GM23248 (cell line): ENCODE measurements around the gene MMP1. TPM values are rescaled to one million over a fixed set of nuclear protein-coding genes. Genes with fewer than 3 reads are reported as not detected.
"Not testable (repeated sequence)": the region's sequence is repeated elsewhere in the genome, so short reads cannot be mapped to it uniquely, and the experiment has no call there.

Experiments used
- DNase-seq: peaks from one replicate; pipeline ENCODE4 v3.0.0-alpha.2; 2015
- H2AFZ ChIP-seq: fragments of 200-600 bp; sonication (generic); 2 replicates; pipeline ENCODE4 v1.6.1; 2016; ENCODE audit warnings: antibody characterized with exemption
- H3F3A ChIP-seq: fragments of 200-600 bp; sonication (generic); 2 replicates; pipeline ENCODE4 v1.6.1; 2016; ENCODE audit warnings: mild to moderate bottlenecking, antibody characterized with exemption, mixed run types; ENCODE audit not compliant: insufficient read depth
- H3K27ac ChIP-seq: fragments of 200-600 bp; sonication (generic); 2 replicates; pipeline ENCODE4 v1.5.1; 2016; ENCODE audit warnings: mild to moderate bottlenecking
- H3K27me3 ChIP-seq: fragments of 200-600 bp; sonication (generic); replicated peaks from 2 replicates; pipeline ENCODE4 v1.6.1; 2016; ENCODE audit warnings: mild to moderate bottlenecking; ENCODE audit not compliant: insufficient read depth
- H3K36me3 ChIP-seq: fragments of 200-600 bp; sonication (generic); 2 replicates; pipeline ENCODE4 v1.6.1; 2016; ENCODE audit warnings: low read depth, mild to moderate bottlenecking
- H3K4me1 ChIP-seq: fragments of 200-600 bp; sonication (generic); 2 replicates; pipeline ENCODE4 v1.6.1; 2016; ENCODE audit warnings: mild to moderate bottlenecking; ENCODE audit not compliant: insufficient read depth
- H3K4me2 ChIP-seq: fragments of 200-600 bp; sonication (generic); one replicate; pipeline ENCODE4 v1.6.1; 2016; ENCODE audit warnings: mild to moderate bottlenecking; ENCODE audit not compliant: unreplicated experiment
- H3K4me3 ChIP-seq: fragments of 200-600 bp; sonication (generic); 2 replicates; pipeline ENCODE4 v1.5.1; 2016; ENCODE audit warnings: mild to moderate bottlenecking
- H3K79me2 ChIP-seq: fragments of 200-600 bp; sonication (generic); 2 replicates; pipeline ENCODE4 v1.6.1; 2016; ENCODE audit warnings: mild to moderate bottlenecking; ENCODE audit not compliant: insufficient read depth
- H3K9ac ChIP-seq: fragments of 200-600 bp; sonication (generic); 2 replicates; pipeline ENCODE4 v1.6.1; 2016; ENCODE audit warnings: mild to moderate bottlenecking
- H3K9me2 ChIP-seq: fragments of 200-600 bp; sonication (generic); 2 replicates; pipeline ENCODE4 v1.6.1; 2016; ENCODE audit warnings: mixed run types, mild to moderate bottlenecking, moderate library complexity; ENCODE audit not compliant: insufficient read depth
- H3K9me3 ChIP-seq: fragments of 200-600 bp; sonication (generic); one replicate; pipeline ENCODE4 v1.6.1; 2017; ENCODE audit warnings: low read depth
- H4K20me1 ChIP-seq: fragments of 200-600 bp; sonication (generic); 2 replicates; pipeline ENCODE4 v1.6.0; 2016; ENCODE audit not compliant: insufficient read depth
- EZH2 ChIP-seq: fragments of 200-600 bp; sonication (generic); IDR thresholded peaks from 2 replicates; pipeline ENCODE4 v1.6.1; 2018; ENCODE audit warnings: antibody characterized with exemption, mild to moderate bottlenecking; ENCODE audit not compliant: insufficient read depth, poor library complexity, severe bottlenecking
- EZH2phosphoT487 ChIP-seq: fragments of 200-600 bp; sonication (generic); IDR thresholded peaks from 2 replicates; pipeline ENCODE4 v1.6.1; 2018; ENCODE audit warnings: antibody characterized with exemption, moderate library complexity, mild to moderate bottlenecking, low read depth; ENCODE audit not compliant: insufficient read depth
- WGBS, 2 experiments: methylation state at CpG; one replicate each; pipeline ENCODE4 v1.1.6; 2015 to 2017; ENCODE audit warnings: low lambda C conversion rate in 2 of 2, low coverage in 1 of 2; ENCODE audit errors: missing lambda C conversion rate in 2 of 2; 5-methylcytosine and 5-hydroxymethylcytosine counted together
- in situ Hi-C: fragments of 300-500 bp; cut with MboI; formaldehyde crosslinking; loops from 2 replicates; pipeline ENCODE4 v1.15.0; 2020
- polyA plus RNA-seq: library from polyadenylated mRNA; unstranded; fragments of >200 nt; fragmentation: Nextera tagmentation; extraction: Ambion mirVana; gene quantifications from 2 replicates; pipeline ENCODE4 v1.2.1, GENCODE V29; 2016
- total RNA-seq: library from RNA; depleted of rRNA; stranded (reverse); fragments of >200 nt; shearing (Covaris generic); gene quantifications from 2 replicates; pipeline ENCODE4 v1.2.3, GENCODE V29; 2014

Gene MMP1
- total and polyA plus RNA-seq, 2 experiments from 2014 or later: 34.5 to 53.2 TPM

DNA sequence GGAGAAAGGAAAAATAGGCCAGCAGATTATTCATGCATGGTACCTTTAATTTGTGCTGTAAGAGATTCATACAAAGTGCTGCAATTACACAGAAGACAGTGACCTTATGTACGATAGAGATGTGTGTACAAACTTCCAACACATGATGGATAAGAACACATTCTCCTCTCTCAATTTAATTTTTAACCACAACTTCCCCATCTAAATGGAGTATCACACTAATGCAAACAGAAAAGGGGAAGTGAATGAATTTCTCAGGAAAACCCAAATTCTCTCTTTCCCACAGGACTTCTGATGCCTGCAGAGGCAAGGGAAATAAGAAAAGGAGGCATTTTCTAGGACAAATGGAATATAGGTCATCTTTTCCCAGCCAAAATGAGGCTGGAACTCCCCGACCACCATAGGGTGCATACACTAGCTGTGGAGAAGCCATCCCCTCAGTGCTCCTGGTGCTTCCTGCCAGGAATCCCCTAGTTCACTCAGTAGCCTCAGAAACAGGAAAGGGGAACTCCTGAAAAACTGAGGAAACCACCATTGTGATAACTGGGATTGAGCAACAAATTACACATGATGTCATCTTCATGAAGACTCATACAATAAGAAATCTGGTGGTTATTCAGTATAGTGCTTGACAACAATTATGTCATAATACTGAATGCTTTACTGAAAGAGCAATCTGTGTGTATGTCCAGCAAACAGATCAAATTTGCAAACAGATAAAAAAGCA is 40.0 kb downstream of the MMP1 start:
- DNase-seq: peak; percentile 76
- in situ Hi-C loops: no loop called here

DNA sequence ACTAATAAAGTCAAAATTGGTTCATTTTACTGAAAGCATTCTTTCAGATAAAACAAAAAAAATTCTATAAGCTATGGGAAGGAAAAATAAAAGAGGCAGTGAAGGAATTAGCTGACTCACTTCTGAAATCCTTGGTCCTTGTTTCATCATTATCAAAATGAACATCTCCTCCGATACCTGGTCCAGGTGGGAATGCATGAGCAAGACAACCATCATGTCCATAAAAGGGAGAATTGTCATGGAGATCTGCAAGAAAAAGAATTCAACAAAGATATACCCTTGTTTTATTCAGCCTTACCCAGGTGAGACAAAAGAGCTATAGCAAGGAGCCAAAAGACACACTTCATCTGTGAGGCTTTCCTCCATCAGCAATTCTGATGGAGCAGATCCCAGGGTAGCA is 44.7 kb downstream of the MMP1 start:
- no peaks in the 10 kb centered on the region for H3K36me3 ChIP-seq
- no peak for TF ChIP-seq EZH2
- no peak for TF ChIP-seq EZH2phosphoT487
- peaks cover 54% of the 10 kb centered on the region for H3K27me3 ChIP-seq
- H3K79me2 ChIP-seq: no peaks in the 10 kb centered on the region
- no peaks in the 10 kb centered on the region for H3K9me3 ChIP-seq
- no peaks in the 10 kb centered on the region for H3K4me1 ChIP-seq
- no peak for DNase-seq
- in situ Hi-C loops: no loop called here
- no peak overlapping the region for H2AFZ ChIP-seq
- no peak overlapping the region for H3K4me2 ChIP-seq
- H3K27ac ChIP-seq: no peak overlapping the region
- no peak overlapping the region for H3K4me3 ChIP-seq
- no peaks in the 10 kb centered on the region for H4K20me1 ChIP-seq
- WGBS, 2 experiments: 94 to 100% methylated on average over 1 of the region's 1 CpG
- H3F3A ChIP-seq: no peaks in the 10 kb centered on the region
- H3K9ac ChIP-seq: no peak overlapping the region
- no peaks in the 10 kb centered on the region for H3K9me2 ChIP-seq

More for the DNA sequence above, 40.0 kb downstream of the MMP1 start:
- TF ChIP-seq EZH2phosphoT487: no peak
- TF ChIP-seq EZH2: no peak
- Histone ChIP-seq H3F3A (peaks cover 36% of the 10 kb centered on the region), H3K4me1 (peaks cover 32% of the 10 kb centered on the region), H3K27me3 (peaks cover 38% of the 10 kb centered on the region), H2AFZ (no peak overlapping the region), H3K27ac (no peak overlapping the region), H3K9me2 (no peaks in the 10 kb centered on the region), H3K9me3 (no peaks in the 10 kb centered on the region), H4K20me1 (no peaks in the 10 kb centered on the region), H3K4me3 (no peak overlapping the region), H3K9ac (no peak overlapping the region), H3K36me3 (no peaks in the 10 kb centered on the region), H3K4me2 (no peak overlapping the region), H3K79me2 (no peaks in the 10 kb centered on the region)
- WGBS, 2 experiments: 73 to 82% methylated on average over 2 of the region's 2 CpGs

DNA sequence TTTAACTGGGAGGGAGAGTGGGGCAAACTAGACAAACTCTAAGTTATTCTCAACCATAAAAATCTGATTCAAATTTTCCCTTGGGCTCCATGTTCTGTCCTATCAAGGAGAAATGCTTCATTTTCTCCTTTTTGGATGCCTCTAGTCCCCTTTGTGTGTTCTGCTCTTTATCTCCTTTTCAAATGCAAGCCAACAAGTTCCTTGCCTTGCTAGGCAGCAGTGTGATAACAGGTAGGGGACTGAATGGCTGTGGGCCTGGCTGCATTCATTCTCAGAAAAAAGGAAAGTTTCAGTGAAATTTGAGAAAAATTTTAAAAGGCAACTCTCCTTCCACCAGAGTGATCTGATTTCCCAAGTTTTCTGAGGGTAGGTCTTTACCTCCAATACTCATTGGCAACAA is 46.3 kb downstream of the MMP1 start:
- Histone ChIP-seq H3K4me2 (no peak overlapping the region), H3K4me1 (no peaks in the 10 kb centered on the region), H2AFZ (no peak overlapping the region), H3K4me3 (no peak overlapping the region), H3K9me2 (no peaks in the 10 kb centered on the region), H3K9ac (no peak overlapping the region), H3F3A (no peaks in the 10 kb centered on the region), H3K36me3 (no peaks in the 10 kb centered on the region), H3K27me3 (peaks cover 52% of the 10 kb centered on the region), H3K9me3 (no peaks in the 10 kb centered on the region), H3K27ac (no peak overlapping the region), H4K20me1 (no peaks in the 10 kb centered on the region), H3K79me2 (no peaks in the 10 kb centered on the region)
- no peak for DNase-seq
- in situ Hi-C loops: no loop called here
- no peak for TF ChIP-seq EZH2phosphoT487

DNA sequence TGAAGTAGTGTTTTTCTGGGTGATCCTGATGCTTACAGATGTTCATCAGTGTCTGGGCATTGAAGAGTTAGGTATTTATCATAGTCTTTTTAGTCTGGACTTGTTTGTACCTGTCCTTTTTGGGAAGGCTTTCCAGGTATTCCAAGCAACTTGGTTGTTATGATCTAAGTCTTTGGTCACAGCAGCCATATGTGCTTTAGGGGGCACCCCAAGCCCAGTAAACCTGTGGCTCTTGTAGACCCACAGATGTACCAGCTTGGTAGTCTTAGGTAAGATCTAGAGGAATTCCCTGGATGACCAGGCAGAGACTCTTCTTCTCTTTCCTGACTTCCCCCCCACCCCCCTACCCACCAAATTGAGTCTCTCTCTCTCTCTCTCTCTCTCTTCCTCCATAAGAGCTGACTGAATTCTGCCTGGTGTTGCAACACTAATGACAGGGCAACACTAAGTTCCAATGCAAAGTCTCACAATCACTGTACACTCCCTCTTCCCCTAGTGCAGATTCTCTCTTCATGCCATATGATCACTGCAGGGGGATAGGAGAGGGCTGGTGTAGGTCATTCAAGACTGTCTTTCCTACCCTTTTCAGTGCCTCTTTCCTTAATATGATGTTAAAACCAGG is 48.7 kb downstream of the MMP1 start:
- Histone ChIP-seq H3K27ac (no peak overlapping the region), H3K9me3 (no peaks in the 10 kb centered on the region), H3K9me2 (no peaks in the 10 kb centered on the region), H4K20me1 (no peaks in the 10 kb centered on the region), H3K79me2 (no peaks in the 10 kb centered on the region), H3K4me3 (no peak overlapping the region), H3K36me3 (no peaks in the 10 kb centered on the region), H3K4me1 (no peaks in the 10 kb centered on the region), H3K4me2 (no peak overlapping the region), H3F3A (no peaks in the 10 kb centered on the region), H3K27me3 (peaks cover 41% of the 10 kb centered on the region), H3K9ac (no peak overlapping the region), H2AFZ (no peak overlapping the region)
- DNase-seq: no peak
- in situ Hi-C loops: no loop called here
- no peak for TF ChIP-seq EZH2phosphoT487
- TF ChIP-seq EZH2: no peak

DNA sequence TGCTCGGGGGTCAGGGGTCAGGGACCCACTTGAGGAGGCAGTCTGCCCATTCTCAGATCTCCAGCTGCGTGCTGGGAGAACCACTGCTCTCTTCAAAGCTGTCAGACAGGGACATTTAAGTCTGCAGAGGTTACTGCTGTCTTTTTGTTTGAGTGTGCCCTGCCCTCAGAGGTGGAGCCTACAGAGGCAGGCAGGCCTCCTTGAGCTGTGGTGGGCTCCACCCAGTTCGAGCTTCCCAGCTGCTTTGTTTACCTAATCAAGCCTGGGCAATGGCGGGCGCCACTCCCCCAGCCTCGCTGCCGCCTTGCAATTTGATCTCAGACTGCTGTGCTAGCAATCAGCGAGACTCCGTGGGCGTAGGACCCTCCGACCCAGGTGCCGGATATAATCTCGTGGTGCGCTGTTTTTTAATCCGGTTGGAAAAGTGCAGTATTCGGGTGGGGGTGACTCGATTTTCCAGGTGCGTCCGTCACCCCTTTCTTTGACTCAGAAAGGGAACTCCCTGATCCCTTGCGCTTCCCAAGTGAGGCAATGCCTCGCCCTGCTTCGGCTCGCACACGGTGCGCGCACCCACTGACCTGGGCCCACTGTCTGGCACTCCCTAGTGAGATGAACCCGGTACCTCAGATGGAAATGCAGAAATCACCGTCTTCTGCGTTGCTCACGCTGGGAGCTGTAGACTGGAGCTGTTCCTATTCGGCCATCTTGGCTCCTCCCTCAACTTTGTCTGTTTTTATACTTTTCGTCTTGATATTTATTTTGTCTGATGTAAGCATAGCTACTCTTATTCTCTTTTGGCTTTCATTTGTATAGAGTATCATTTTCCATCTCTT is 51.0 kb downstream of the MMP1 start:
- Histone ChIP-seq H3K27me3 (peaks cover 27% of the 10 kb centered on the region), H2AFZ (0 out of 2 replicates have a peak overlapping the region, but pooled peaks have one; percentile 2), H3K4me3 (peak overlapping the region; percentile 18; the same call in 1 of the 2 replicates)
- DNase-seq, H3K9me2 ChIP-seq, H3K9me3 ChIP-seq, H3K79me2 ChIP-seq, H3F3A ChIP-seq, in situ Hi-C loops, H3K4me1 ChIP-seq, H3K36me3 ChIP-seq, H3K9ac ChIP-seq, H3K4me2 ChIP-seq, H3K27ac ChIP-seq, H4K20me1 ChIP-seq: not testable (repeated sequence)
- WGBS, 2 experiments: 51% methylated on average over 29 to 32 of the region's 32 CpGs
